Fibroblast of the aortic adventitia (primary cell): ENCODE measurements around the gene TMEM250. TPM values are rescaled to one million over a fixed set of nuclear protein-coding genes. Genes with fewer than 3 reads are reported as not detected.

ENCODE experiments used
- DNase-seq: peaks from one replicate; pipeline ENCODE4 v3.0.0-alpha.2; 2010; ENCODE audit warnings: low read depth
- H3K4me3 ChIP-seq: 2 replicates; pipeline ENCODE4 v1.5.1; 2011; ENCODE audit warnings: low read depth, mild to moderate bottlenecking, control low read depth, low read length, moderate library complexity
- total RNA-seq: library from RNA; depleted of rRNA; stranded (reverse); fragments of >200 nt; gene quantifications from 2 replicates; pipeline ENCODE4 v1.2.3, GENCODE V29; 2012; ENCODE audit warnings: low replicate concordance
- TF ChIP-seq, protein P1 (sequence below): IDR thresholded peaks from 2 replicates; pipeline ENCODE4 v1.5.1; 2011; ENCODE audit warnings: mild to moderate bottlenecking, low read length, control low read depth, inconsistent platforms; ENCODE audit not compliant: insufficient read depth

The TMEM250 gene
- total RNA-seq, 1 donor: 46.1 TPM

GRCh38 chr9:136100700-136101614, 17.7 kb downstream of the TMEM250 start:
- no peak overlapping the region for H3K4me3 ChIP-seq
- DNase-seq: no peak
- TF ChIP-seq, protein P1, sequence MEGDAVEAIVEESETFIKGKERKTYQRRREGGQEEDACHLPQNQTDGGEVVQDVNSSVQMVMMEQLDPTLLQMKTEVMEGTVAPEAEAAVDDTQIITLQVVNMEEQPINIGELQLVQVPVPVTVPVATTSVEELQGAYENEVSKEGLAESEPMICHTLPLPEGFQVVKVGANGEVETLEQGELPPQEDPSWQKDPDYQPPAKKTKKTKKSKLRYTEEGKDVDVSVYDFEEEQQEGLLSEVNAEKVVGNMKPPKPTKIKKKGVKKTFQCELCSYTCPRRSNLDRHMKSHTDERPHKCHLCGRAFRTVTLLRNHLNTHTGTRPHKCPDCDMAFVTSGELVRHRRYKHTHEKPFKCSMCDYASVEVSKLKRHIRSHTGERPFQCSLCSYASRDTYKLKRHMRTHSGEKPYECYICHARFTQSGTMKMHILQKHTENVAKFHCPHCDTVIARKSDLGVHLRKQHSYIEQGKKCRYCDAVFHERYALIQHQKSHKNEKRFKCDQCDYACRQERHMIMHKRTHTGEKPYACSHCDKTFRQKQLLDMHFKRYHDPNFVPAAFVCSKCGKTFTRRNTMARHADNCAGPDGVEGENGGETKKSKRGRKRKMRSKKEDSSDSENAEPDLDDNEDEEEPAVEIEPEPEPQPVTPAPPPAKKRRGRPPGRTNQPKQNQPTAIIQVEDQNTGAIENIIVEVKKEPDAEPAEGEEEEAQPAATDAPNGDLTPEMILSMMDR: no peak

- H3K4me3 ChIP-seq: no peak overlapping the region
- no peak for DNase-seq
- TF ChIP-seq, protein P1: no peak
Observed at GRCh38 chr9:136099542-136099941, 19.1 kb downstream of the TMEM250 start.

DNA sequence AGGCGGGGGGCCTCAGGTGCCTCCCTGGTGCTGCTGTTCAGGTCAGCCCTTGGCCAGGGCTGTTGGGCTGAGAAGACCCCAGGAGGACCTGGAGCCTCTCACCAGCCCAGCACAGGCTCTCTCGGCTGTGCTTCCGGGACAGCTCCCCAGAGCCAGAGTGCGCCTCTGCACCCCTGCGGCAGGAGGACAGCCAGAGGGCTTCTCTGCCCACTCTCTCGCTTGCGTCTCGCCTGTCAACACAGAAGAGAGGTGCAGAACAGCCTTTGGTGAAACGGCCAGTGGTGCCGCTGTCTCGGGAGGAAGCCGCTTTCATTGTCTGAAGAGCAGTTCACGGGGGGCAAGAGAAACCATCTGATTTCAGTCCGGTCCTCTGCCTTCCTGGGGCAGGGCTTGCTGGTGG, 19.8 kb downstream of the TMEM250 start:
- DNase-seq: no peak
- H3K4me3 ChIP-seq: no peak overlapping the region
- TF ChIP-seq, protein P1: no peak

DNA sequence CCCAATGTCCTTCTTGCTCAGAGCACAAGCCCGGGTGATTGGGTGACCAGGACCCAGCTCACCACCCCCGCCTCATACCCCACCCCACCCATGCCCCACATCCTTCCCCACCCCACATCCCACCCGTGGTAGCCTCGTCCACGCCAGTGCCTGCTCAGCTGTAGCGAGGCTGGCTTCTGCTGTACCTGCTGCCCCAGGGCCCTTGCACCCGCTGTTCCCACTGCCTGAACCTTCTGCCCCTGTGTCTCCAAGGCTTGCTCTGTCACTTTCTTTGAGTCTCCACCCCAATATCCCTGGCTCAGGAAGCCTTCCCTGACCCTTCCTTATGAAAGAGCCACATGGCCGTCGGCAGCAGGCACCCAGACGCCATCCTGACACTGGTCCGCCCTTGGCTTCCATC, 20.5 kb downstream of the TMEM250 start:
- no peak for DNase-seq
- TF ChIP-seq, protein P1: no peak
- H3K4me3 ChIP-seq: no peak overlapping the region

DNA sequence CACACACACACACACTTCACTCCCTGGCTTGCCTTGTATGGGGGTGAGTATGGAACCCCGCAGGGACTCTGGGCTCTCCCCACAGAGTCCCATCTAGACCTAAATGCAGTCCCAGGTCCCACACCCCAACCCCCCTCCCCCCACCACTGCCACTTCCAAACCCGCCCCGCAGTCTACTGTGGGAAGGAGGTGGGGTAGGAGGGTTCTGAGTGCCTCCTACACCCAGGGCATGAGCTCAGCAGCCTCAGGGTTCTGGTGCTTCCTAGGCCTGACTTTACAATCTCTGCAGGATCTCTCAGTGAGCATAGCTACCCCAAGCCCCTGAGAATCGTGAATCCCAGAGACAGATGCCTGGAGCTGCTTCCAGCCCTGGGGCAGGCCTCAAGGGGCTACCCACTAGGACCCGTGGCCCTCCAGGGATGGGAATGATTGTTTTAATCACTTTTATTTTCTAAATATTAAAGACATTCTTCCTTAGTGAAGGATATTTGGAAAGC, 22.1 kb downstream of the TMEM250 start:
- TF ChIP-seq, protein P1: no peak
- no peak for DNase-seq
- peak overlapping the region; percentile 75 for H3K4me3 ChIP-seq

DNA sequence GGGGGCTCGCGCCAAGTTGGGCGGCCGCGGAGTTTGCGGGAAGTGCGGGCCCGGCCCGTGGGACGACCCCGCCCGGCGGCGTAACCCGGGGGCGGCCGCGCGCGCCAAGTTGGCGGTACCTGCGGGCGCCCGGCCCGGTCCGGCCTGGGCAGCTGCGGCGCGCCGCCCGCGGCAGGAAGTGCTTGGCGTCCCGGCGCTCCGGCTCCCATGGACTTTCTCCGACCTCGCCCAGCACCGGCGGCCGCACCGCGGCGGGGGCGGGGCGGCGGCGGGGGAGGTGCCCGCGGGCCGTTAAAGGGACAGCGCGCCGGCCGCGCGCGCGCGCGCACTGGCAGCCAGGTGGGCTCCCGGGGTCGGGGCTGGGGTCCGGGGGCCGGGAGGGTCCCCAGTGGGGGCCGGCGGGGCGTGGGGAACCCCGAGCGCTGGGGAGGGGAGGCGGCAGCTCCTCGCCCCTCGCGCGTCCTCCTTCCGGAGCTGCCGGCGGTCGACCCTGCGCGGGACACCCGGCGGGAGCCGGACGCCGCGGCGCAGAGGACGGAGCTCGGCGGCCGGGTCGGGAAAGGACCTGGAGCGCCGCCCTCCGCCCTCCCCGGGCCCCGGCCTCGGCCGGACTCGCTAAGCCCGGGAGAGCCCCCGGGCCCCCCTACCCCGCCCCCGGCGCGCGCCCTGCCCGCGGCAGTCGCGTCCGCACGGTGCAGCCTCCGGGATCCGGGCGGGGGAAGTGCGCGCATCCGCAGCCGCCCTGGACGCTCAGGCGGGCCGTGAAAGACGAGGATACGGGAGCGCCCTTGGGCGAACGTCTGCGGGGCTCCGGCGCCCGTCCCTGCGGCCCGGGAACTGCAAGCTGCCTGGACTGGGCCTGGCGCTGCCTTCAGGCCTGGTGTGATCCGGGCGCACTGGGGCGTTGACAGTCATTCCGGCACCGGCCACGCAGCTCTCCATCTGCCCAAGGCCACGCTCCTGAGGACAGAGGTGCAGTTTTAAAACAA, 23.3 kb downstream of the TMEM250 start, which contains the start of gene NACC2:
Gene NACC2, minus strand, starts transcription at position 220 of the 989 bp plus-strand sequence. CDS start 44,768 bp downstream, outside the sequence.
- TF ChIP-seq, protein P1: no peak
- H3K4me3 ChIP-seq: peak within 1 kb of the TSS; percentile 75
- peak; percentile 45 for DNase-seq
